Measurements from ENCODE around the gene TNFSF8.

DNA sequence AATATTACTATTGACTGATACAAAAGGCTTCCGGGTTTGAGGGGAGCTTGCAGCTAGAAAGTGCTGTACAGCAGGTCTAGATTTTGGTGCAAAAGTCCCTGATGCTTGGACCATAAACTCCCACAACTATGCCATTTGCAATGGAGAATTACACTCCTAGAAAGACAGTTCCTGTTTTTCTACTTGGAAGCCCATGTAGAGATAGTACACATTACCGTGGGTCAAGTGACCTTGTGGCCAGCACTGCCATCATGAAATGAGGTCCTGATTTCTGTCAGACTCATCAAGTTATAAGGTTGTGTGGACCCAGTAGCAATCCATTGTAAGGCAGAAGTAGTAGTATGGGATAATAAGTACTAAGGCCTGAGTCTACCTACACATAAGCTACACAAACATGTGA is 42.8 kb upstream of the TNFSF8 start:
- TF ChIP-seq ZBTB7A (IDR thresholded peaks at IDR 0.05; ENCODE audit: low read depth) = no peak
- TF ChIP-seq TCF12 (IDR thresholded peaks at IDR 0.05; ENCODE audit: low read depth) = no peak
- TF ChIP-seq, protein P1, sequence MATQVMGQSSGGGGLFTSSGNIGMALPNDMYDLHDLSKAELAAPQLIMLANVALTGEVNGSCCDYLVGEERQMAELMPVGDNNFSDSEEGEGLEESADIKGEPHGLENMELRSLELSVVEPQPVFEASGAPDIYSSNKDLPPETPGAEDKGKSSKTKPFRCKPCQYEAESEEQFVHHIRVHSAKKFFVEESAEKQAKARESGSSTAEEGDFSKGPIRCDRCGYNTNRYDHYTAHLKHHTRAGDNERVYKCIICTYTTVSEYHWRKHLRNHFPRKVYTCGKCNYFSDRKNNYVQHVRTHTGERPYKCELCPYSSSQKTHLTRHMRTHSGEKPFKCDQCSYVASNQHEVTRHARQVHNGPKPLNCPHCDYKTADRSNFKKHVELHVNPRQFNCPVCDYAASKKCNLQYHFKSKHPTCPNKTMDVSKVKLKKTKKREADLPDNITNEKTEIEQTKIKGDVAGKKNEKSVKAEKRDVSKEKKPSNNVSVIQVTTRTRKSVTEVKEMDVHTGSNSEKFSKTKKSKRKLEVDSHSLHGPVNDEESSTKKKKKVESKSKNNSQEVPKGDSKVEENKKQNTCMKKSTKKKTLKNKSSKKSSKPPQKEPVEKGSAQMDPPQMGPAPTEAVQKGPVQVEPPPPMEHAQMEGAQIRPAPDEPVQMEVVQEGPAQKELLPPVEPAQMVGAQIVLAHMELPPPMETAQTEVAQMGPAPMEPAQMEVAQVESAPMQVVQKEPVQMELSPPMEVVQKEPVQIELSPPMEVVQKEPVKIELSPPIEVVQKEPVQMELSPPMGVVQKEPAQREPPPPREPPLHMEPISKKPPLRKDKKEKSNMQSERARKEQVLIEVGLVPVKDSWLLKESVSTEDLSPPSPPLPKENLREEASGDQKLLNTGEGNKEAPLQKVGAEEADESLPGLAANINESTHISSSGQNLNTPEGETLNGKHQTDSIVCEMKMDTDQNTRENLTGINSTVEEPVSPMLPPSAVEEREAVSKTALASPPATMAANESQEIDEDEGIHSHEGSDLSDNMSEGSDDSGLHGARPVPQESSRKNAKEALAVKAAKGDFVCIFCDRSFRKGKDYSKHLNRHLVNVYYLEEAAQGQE (IDR thresholded peaks at IDR 0.05; ENCODE audit: low read depth) = no peak
- no peak for TF ChIP-seq YY1 (IDR thresholded peaks at IDR 0.05; ENCODE audit: low read depth)
- no peak for TF ChIP-seq TEAD4 (IDR thresholded peaks at IDR 0.05)
- no peak for TF ChIP-seq TAF1 (IDR thresholded peaks at IDR 0.05; ENCODE audit: low read depth)
- TF ChIP-seq EP300 (IDR thresholded peaks at IDR 0.05; ENCODE audit: borderline replicate concordance) = no peak
- TF ChIP-seq, protein P2, sequence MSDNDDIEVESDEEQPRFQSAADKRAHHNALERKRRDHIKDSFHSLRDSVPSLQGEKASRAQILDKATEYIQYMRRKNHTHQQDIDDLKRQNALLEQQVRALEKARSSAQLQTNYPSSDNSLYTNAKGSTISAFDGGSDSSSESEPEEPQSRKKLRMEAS (IDR thresholded peaks at IDR 0.05) = no peak

All from Ishikawa (cell line).